Left ventricle myocardium inferior (tissue), 1 donor: ENCODE measurements around the gene RADIL. TPM values are rescaled to one million over a fixed set of nuclear protein-coding genes. Genes with fewer than 3 reads are reported as not detected.

Source experiments
- DNase-seq: peaks from one replicate; pipeline ENCODE4 v3.0.0-alpha.2; 2020
- H3K27ac ChIP-seq: fragments of 200-600 bp; replicated peaks from 2 replicates; pipeline ENCODE4 v1.8.0; 2021
- H3K27me3 ChIP-seq: fragments of 200-600 bp; 2 replicates; pipeline ENCODE4 v1.8.0; 2021; ENCODE audit warnings: low read depth
- H3K36me3 ChIP-seq: fragments of 200-600 bp; 2 replicates; pipeline ENCODE4 v1.8.0; 2021
- H3K4me1 ChIP-seq: fragments of 200-600 bp; 2 replicates; pipeline ENCODE4 v1.8.0; 2021
- H3K4me3 ChIP-seq: fragments of 200-600 bp; 2 replicates; pipeline ENCODE4 v1.8.0; 2021; ENCODE audit warnings: mild to moderate bottlenecking, moderate library complexity
- H3K9me3 ChIP-seq: fragments of 200-600 bp; replicated peaks from 2 replicates; pipeline ENCODE4 v1.8.0; 2021
- CTCF ChIP-seq: fragments of 200-600 bp; IDR thresholded peaks from 2 replicates; pipeline ENCODE4 v1.8.0; 2021; ENCODE audit warnings: antibody characterized with exemption, mild to moderate bottlenecking, borderline replicate concordance
- intact Hi-C: fragments of 100-400 bp; cut with micrococcal nuclease; formaldehyde crosslinking; loops from one replicate; pipeline ENCODE4 v1.11.0; 2022
- total RNA-seq: library from RNA; stranded (reverse); fragmentation: NEBNext Ultra II Directional; extraction: Animal tissue kit (Norgen Biotek cat#: 25700); gene quantifications from one replicate; pipeline ENCODE4 v1.2.1, GENCODE V29; 2021
- donor health status: DM: no; HTN: yes; CAD: no; lungs with severe emphysema.

The RADIL gene
- total RNA-seq, 1 donor from 2014 or later = 4.5 TPM

- no peak for TF ChIP-seq CTCF
- intact Hi-C loops = no loop called here
Measured at GRCh38 chr7:4856336-4857057, 27.0 kb downstream of the RADIL start.

DNA sequence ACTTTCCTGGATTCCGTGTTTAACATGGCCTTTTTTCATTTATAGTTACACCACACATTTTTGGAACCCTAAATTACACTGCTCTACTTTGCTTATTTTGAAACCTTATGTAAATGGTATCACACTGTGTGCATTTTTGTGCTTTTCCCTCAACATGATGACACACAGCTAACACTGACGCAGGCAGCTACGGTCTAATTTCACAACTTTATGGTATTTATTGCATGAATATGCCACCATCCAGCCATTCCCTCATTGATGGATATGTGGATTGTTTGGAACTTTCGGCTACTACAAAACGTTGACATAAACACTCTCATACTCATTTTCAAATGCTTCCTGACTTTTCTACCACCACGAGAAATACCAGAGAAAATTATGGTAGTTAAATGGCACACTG is 28.6 kb downstream of the RADIL start:
- no peak for DNase-seq
- no peak for TF ChIP-seq CTCF
- no peaks in the 10 kb centered on the region for H3K4me1 ChIP-seq
- intact Hi-C loops = no loop called here
- no peaks in the 10 kb centered on the region for H3K27me3 ChIP-seq
- H3K36me3 ChIP-seq = peaks cover 5% of the 10 kb centered on the region
- no peak overlapping the region for H3K27ac ChIP-seq
- peaks cover 26% of the 10 kb centered on the region for H3K9me3 ChIP-seq
- H3K4me3 ChIP-seq = no peak overlapping the region

More at GRCh38 chr7:4856336-4857057, 27.0 kb downstream of the RADIL start:
- Histone ChIP-seq H3K27me3 (no peaks in the 10 kb centered on the region), H3K4me1 (no peaks in the 10 kb centered on the region), H3K9me3 (peaks cover 17% of the 10 kb centered on the region), H3K4me3 (no peak overlapping the region), H3K27ac (no peak overlapping the region), H3K36me3 (peaks cover 5% of the 10 kb centered on the region)
- no peak for DNase-seq

DNA sequence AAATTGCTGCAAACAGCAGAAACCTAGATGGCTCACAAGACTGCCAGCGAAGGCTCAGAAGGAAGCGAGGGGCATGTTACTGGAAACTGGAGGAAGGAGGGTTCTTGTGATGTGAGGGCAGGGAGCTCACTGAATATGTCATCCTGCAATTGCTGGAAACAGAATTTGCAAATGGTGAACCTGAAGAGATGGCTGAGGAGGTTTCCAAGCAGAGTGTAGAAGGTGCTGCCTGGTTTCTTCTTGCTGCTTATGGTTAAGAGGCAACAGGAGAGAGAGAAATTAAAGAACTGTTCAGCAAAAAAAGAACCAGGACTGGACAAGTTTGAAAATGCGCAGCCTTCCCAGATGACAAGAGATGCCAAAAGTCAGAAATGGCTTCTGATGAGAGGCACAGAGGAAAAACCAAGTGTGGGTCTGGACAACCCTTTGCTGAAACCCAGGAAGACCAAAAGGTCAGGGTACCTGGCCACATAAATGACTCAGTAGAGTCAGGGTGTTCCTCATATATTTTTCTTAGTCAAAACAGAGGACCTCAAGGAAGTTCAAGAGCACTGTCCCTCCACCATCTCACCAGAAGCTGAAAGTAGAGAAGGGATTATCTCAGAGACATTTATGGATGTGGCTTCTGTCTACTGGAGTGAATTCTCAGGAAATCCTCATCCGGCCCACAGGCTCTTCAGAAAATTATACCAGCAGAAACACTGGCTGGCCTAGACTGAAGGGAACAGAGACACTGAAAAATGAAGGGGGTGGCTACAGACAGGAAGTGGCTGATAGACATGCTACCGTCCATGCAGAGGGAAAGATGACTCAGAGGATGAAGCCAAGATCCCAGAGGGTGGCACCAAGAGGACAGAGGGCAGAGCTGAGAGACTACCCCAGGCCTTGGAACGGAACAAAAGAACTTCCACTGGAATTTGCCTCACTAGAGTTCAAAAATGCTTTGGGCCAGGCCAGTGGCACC is 31.8 kb downstream of the RADIL start:
- no peak for TF ChIP-seq CTCF
- Histone ChIP-seq H3K27ac (no peak overlapping the region), H3K4me3 (no peak overlapping the region), H3K4me1 (no peaks in the 10 kb centered on the region), H3K9me3 (peaks cover 21% of the 10 kb centered on the region), H3K36me3 (peaks cover 5% of the 10 kb centered on the region), H3K27me3 (no peaks in the 10 kb centered on the region)
- no peak for DNase-seq
- intact Hi-C loops = no loop called here

DNA sequence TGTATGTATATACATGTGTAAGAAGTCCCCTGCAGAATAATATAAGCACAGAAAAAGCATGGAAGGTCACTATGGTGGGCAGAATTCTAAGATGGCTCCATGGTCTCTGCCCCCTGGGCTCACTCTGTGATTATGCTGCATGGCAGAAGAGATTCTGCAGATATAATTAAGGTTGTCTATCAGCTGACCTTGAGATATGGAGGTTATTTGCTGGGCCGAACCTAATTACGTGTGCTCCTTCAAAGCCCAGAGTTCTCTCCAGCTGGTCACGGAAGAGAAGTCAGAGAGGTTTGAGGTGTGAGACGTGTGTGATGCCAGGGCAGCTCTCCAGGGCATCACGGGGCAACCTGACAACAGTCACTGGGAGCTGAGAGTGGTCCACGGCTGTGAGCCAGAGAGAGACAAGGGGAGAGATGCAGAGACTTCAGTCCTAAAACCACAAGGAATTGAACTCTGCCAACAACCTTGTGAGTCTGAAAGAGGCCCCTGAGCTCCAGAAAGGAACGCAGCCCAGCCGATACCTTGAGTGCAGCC is 33.2 kb downstream of the RADIL start:
- Histone ChIP-seq H3K36me3 (peaks cover 5% of the 10 kb centered on the region), H3K4me1 (no peaks in the 10 kb centered on the region), H3K4me3 (no peak overlapping the region), H3K27me3 (peaks cover 11% of the 10 kb centered on the region), H3K9me3 (peaks cover 21% of the 10 kb centered on the region), H3K27ac (no peak overlapping the region)
- no peak for DNase-seq
- TF ChIP-seq CTCF = no peak
- intact Hi-C loops = no loop called here

DNA sequence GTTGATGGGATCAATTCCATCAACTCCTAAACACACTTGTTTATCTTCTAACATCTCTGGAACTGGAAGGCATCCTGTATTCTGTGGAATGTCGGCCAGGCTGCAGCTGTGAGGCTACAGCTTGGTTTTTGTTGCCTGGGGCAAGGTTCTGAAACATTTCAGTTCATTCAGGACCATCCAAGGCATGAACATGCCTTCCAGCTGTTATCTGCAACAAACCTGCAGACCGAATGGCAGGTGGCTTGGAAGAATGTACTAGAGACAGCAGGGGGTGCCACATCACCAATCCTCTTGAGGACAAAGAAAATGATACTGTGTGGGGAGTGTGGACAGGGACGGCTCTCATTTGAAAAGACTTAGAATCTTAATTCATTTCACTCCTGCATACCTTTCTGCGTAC is 34.1 kb downstream of the RADIL start:
- peak; percentile 36 for TF ChIP-seq CTCF
- intact Hi-C loops = no loop called here
- H3K9me3 ChIP-seq = peaks cover 21% of the 10 kb centered on the region
- no peaks in the 10 kb centered on the region for H3K4me1 ChIP-seq
- H3K36me3 ChIP-seq = peaks cover 5% of the 10 kb centered on the region
- peaks cover 15% of the 10 kb centered on the region for H3K27me3 ChIP-seq
- H3K27ac ChIP-seq = no peak overlapping the region
- no peak overlapping the region for H3K4me3 ChIP-seq
- DNase-seq = no peak
